Stimulated activated naive CD4-positive, alpha-beta T cell treated with Interleukin-2 at 50 U/mL for 16 hours (primary cell): ENCODE data around the gene SULT2B1.
"Not testable (repeated sequence)": the region's sequence is repeated elsewhere in the genome, so short reads cannot be mapped to it uniquely, and the experiment has no call there.

Experiments
- DNase-seq: peaks from one replicate; lab custom pipeline; 2025; lab: John Stamatoyannopoulos, UW

SULT2B1 gene

DNA sequence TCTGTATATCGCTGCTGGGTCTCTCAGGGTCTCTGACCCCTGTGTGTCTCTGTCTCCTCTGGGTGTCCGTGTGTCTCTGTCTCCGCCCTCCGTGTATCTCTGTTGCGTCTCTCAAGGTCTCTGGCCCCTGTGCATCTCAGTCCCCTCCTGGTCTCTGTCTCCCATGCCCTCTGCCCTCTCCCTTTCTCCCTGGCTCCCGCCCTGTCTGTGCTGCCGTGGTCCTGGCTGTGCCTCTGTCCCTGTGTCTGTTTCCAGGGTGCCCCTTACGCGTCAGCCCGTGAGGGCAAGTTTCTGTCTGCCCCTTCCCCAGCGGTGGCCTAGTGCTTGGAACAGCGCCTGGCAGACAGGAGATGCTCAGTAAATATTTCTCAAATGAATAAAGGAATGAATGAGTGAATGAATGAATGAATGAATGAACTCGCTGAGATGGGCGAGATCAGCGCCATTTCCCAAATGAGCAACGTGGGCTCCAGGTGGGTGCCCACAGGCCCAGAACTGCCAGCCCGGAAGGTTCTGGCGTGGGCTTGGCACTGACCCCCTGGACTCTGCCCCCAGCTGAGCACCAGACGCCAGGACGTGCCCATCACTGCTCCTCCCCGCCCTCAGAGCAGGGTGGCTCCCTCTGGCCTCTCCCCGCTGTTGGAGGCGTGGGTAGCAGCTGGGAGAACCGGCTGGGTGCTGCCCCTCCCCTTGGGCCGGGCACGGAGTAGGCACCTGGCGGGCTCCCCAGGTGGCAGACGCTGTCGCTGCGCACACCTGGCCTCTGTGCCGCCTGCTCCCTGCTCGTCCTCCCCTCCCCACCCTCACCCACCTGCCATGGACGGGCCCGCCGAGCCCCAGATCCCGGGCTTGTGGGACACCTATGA is at the start of gene SULT2B1:
SULT2B1 (plus strand) TSS at position 736 of the 866 bp plus-strand sequence; CDS start at position 817, 81 bp downstream.
- DNase-seq = no peak

DNA sequence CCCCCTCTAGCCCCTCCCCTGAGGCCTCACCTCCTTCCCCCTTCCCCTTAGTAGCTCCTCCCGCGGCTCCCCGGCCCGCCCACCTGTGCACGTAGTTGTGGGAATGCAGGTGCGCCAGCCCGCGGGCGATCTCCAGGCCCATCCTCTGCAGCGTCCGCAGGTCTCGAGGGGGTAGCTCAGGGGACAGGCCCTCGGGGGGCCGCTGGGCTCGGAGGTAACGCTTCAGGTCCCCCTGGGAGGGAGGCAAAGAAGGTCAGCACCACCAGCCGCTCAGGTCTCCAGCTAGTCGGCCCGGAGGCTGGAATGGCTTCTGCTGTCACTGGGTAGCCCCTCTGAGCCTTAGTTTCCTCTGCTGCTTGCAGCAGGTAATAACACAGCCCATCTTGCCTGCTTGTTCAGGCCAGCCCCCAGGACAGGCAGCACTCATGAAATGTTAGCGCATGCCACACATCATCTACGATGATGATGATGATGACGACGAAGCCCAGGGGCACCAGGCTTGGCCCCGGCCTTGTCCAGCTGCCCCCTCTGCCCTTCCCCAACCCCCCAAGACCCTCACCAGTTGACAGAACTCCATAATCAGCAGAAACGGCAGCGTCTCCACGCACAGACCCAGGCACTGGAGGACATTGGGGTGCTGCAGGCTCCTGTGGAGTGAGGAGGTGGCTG is 49.5 kb upstream of the SULT2B1 start:
- DNase-seq = no peak

DNA sequence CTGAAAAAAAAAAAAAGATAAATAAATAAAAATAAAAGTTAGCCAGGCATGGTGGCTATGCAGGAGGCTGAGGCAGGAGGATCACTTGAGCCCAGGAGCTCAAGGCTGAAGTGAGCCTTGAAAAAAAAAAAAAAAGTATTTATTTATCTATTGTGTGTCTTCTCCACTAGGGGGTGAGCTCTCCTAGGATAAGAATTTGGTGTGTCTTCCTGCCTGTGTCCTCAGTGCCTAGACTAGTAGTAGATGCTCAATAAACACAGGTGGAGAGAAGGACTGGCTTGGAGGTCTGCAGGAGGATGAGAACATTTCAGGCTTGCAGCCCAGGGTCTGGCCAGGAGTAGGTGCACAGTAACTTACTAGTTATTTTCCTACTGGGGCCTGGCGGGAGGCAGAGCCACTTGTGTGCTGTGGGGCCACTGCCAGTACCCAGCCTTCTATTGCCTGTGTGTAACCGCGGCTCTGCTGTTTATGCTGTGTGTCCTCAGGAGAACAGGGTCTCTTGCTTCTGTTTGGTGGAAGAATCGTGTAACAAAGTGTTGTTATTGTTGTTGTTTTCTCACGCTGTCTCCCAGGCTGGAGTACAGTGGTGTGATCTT is 45.7 kb upstream of the SULT2B1 start:
- DNase-seq = no peak

DNA sequence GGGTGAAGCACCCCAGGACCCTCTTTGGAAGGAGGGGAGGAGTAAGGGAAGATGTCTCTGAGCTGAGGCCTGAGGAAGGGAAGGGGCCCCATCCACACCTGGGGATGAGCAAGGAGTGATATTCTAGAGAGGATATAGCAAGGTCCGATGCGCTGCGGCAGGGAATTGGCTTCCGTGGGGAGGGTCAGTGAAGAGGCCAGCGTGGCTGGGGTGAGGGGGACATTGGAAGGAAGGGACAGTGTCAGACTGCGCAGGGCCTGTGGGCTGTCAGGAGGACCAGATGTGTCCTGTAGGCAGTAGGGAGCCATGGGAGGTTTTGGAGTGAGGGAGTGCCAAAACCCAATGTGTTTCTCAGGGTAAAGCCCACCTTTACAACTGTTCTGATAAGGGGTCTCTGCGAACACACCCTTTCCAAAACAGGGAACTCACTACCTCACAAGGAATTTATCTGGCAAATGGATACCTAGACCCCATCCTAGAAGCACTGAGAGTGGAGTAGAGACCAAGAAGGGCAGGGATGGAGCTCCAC is 44.0 kb upstream of the SULT2B1 start:
- DNase-seq = no peak

DNA sequence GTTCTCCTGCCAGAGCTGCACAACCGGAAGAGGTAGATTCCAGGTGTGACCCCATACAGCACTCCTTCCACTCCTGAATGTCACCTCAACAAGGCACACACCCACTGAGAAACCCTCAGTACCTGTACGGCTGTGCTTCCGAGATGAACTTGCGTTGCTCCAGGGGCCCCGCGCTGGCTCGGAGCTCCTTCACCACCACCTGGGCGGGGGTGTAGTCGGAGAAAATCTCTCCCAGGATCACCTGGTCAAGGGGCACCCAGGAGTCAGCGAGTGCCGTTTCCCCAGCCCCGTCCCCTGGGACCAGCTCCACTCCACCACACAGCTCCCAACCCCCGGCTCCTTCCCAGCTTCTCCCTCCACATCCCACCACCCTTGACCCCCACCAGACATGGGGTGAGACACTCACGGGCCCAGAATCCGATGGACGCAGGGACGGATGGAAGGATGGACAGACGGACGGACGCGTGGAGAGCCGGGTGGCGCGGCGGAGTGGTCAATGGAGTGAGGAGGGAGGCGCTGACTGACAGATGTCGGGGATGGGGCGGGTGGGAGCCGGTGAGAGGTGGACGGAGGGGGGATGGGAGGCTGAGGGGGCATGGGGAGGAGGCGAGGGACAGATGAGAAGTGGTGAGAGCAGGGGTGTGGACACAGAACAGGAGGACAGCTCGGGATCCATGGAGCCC is 43.1 kb upstream of the SULT2B1 start:
- no peak for DNase-seq

DNA sequence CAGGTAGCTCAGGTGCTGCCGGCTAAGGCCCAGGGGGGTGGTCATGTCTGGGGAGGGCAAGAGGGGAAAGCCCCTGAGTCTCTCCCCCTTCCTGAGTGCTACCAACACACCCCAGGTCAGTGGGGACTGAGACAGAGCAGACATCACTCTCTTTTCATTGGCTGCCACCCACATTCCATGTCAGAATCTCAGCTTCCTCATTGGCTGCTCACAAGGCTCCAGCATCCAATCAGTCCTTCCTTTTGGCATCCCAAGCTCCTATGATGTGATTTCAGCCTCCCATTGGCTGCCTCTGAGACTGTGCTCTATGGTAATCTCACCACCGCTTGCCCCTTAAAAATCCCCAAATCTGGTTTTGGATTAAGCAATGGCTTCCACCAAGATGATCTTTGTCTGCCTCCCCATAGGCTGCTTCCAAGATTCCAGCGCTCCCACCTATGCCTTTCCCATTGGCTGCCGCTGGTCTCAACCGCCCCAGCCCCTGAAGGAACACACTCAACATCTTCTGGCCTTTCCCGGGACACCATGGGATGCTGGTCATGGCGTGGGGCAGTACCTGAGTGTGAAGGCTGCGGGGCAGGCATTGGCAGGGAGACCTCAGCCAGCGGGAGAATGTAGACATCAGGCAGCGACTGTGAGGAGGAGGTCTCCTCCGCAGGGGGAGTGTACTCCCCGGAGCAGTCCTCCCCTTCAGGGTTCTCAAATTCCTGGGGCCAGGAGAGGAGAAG is 42.3 kb upstream of the SULT2B1 start:
- no peak for DNase-seq

DNA sequence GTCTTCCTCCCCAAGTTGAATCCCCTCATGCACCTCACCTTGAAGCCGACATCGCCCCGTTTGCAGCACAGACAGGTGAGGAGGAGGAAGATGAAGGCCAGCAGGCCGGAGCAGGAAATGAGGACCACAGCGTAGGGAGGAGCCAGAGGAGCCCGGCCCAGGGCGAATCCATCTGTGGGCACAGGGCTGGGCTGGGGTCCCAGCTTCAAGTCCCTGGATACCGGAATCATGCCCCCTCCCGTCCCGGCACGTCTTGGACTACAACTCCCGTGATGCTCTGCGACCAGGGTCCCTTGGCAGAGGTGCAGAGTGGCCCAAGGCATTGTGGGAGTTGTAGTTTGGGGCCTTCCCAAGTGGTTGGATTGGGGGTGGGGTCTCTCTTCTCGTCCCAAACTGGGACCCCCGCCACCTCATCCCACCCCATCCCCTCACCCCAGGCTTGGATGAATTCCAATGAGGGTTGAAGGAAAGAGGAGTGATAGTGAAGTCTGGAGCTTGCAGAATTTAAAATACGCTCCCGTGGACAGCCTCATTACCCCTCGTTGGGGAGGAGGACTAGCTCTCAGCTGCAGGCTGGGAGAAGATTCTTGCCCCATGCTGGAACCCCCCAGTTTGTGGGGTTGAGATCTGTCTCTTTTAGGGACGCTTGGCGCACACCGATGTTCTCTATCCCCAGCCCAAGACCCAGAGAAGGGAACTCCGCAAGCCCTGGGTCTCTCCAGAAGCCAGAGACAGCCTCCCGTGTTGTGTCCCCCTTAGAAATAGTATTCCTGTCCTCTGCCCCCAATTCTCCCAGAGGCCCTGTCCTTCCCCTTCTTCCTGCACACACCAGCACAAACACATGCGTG is 41.3 kb upstream of the SULT2B1 start:
- DNase-seq = peak; percentile 68

DNA sequence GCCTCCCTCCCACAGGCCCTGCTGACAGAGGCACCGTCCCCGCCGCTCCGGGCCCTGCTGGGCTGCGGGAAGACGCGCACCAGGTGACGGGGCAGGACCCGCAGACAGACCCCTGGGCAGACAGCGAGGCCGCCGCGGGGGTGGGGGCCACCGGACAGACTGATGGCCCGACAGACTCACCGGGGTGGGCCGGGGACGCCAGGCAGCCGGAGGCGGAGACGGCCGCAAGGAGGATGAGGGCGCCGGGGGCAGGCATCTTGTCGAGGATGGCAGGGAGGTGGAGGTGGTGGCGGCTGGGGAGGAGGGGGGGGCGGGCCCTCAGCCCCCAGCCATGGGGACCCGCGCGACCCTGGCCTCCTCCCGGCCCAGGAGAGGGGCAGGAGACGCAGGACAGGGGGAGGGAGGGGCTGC is 40.6 kb upstream of the SULT2B1 start:
- DNase-seq = peak; percentile 5

DNA sequence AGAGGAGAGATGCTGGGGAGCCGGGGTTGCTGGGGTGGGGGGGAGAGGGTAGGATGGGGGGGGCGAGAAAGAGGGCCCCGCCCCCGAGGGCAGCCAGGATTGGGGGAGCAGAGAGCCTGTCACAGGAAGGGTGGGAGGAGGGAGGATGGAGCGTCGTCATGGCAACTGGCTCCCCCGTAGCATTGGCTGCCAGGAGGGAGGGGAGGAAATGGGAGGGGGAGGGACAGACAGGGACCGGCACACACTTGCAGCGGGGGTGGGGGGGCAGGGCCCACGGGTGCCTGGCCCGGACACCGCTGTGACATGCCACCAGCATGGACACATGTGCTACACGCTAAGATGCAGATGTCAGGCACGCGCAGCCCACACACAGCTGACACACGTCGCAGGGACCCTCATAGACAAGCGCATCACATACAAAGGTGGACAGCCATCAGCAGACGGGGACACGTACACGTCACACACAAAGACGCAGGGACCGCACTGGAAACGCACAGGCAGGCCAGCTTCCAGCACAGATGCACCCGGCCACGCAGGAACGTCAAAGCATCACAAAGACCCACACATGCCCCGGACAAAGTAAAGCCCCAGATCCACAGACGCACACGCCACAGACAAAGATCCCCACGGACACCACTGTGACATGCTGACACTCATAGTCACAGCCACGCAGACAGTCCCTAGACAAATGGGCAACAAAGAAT is 40.0 kb upstream of the SULT2B1 start, which contains the start of gene LMTK3:
LMTK3 (minus strand) TSS at position 36 of the 704 bp plus-strand sequence. CDS start 259 bp downstream, outside the sequence.
- peak; percentile 75 for DNase-seq

DNA sequence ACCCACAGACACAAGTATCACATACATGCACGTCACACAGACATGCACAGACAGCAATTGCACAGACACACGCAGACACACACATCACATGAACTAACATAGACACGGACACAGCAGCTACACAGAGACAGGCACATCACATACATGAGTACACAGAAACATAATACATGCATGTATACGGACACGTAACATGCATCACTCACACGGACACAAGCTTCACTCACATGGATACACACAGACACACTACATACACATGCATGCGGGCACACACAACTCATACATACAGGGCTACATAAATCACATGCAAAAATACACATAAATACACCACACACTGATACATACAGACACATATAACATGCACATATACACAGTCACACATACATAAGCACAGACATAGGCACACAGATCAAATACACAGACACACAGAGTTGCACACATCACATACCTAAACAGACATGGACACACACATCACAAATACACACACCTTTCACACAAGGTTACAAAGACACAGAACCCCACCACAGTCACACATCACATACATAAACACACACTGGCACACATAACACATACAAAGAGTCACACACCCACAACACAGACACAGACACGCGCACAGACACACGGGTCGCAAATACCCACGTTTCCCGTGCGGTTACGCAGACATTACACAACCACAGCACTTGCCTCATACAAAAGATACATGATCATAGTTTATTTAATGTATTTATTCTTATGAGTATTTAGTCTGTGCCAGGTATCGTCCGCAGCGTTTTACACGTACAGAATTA is 39.3 kb upstream of the SULT2B1 start:
- no peak for DNase-seq

DNA sequence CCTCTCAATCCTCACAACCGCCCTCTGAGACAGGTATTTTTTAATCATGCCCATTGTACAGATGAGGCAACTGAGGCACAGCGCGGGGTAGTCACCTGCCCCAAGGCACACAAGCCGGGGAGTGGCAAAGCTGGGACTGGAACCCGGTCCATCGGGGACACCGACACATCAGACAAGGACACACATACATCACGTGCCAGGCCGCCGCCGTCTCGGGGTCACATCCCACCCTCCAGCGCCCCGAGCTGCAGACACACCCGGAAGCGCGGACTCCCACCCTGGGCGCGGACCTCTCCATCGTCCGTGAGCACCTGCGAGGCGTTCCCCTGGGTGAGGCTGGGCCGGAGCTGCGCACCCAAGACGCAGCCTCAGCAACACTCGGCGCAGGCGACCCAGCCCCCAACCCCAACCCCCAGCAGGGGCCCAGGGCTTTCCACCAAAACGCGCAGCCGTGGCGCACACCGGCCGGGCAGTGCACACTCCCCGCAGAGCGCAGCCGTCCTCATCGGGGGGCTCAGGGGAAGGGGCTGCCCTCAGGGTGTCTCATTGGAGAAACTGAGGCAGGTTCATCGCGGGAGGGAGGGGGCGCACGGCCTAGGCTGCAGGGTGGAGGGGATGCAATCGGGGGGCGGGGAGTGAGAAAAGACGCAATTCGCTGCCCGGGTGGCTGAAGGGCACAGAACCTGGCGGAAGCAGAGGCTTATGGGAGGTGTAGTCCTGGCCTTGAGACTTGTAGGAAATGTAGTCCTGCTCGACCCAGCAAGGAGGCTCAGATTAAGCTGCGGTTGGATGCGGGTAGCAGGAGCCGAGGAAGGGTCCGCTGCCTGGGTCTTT is 38.5 kb upstream of the SULT2B1 start:
- DNase-seq = peak; percentile 70

DNA sequence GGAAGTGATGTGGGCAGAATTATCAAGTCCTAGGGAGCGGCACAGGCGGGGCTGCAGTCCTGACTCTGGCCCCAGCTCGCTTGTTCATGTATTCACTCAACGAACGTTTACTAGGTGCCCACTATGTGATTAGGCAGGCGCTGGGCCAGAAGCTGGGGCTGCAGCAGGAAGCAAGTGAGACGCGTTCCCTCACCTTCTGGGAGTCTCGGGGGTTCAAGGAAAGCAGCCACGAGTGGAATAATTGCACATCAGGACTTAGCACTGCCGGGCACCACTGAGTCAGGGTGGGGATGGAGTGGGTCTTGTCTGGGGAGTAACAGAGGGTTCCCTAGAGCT is 37.9 kb upstream of the SULT2B1 start:
- DNase-seq = no peak

DNA sequence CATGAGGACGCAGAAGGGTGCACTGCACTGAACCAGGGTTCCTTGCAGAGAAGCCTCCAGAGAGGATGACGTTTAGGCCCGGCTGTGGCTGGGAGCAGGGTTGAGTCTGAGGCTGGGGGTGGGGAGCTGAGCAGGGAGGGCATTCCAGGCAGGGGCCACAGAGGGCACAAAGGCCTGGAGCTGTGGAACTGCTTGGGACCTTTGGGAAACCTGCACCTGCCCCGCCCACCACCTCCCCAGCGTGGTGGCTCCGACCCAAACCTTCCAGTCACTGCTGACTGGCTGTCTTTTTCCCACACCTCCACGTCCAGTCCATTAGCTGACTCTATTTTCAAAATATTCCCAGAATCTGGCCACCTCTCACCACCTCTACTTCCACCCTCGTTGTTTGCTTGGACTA is 35.4 kb upstream of the SULT2B1 start:
- DNase-seq = no peak

DNA sequence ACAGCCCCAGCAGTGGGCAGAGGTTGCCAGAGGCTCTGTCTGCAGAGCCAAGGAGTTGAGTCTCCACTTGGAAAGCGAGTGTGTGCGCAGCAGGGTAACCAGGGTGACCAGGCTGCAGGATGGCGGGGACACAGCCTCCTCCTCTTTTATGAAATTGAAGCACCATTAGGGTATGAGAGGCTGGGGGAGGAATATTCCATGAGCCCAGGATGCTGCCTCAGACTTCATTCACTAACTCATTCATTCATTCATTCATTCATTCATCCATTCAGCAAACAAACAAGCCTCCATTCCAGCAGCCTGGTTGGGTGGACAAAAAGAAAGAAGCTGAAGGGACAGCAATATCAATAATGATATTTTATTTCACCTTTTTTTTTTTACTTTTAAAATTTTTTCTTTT is 33.8 kb upstream of the SULT2B1 start:
- DNase-seq = no peak

DNA sequence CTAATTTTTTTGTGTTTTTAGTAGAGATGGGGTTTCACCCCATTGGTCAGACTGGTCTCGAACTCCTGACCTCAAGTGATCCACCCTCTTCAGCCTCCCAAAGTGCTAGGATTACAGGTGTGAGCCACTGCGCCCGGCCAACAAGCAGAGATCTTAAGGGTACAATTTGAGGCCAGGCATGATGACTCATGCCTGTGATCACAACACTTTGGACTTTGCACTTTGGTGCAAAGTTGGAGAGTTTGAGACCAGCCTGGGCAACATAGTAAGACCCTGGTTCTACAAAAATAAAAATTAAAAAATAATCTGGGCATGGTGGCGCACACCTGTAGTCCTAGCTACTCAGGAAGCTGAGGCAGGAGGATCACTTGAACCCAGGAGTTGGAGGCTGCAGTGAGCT is 32.5 kb upstream of the SULT2B1 start:
- DNase-seq = not testable (repeated sequence)

DNA sequence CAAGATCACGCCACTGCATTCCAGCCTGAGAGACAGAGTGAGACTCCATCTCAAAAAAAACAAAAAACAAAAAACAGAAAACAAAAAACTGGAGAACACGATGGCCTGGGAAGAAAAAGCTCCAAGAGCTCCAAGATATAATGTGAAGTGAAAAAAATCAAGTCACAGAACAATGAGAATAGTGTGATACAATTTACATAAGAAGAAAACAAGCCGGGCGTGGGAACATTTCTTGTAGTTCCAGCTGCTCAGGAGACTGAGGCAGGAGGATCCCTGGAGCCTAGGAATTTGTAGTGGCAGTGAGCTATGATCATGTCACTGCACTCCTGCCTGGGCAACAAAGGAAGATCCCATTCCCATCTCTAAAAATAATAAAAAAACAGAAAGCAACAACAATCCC is 31.8 kb upstream of the SULT2B1 start:
- DNase-seq = no peak

DNA sequence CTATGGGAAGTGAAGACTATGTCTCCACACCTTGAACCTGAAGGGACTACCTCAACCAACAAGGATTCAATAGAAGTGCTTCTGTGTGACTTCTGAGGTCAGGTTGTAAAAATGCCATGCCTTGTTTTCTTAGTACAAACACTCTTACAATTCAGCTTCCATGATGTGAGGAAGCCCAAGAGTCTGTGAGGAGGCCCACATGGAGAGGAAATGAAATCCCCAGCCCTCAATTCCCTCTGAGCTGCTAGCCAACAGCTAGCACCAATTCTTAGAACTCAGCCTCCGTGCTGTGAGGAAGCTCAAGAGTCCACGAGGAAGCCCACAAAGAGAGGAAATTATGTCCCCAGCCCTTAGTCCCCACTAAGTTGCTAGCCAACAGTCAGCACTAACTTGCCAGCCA is 27.8 kb upstream of the SULT2B1 start:
- no peak for DNase-seq

DNA sequence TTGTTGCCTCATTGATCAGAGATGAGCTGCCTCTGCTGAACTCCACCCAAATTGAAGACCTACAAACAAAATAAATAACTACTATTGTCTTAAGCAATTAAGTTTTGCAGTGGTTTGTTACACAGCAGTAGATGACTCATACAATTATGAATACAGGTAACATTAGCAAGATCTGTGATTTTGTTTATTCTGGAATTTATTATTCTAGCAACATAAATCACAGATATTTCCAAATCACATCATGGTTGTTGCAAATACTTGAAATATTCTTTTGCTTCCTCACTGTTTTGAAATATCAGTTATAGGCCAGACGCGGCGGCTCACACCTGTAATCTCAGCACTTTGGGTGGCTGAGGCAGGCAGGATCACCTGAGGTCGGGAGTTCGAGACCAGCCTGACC is 27.2 kb upstream of the SULT2B1 start:
- no peak for DNase-seq
